Germinal center (tissue), 1 donor: Measurements from ENCODE around the gene KCNC4.

Experiments
- DNase-seq: peaks from one replicate; pipeline ENCODE4 v3.0.0; 2012; ENCODE audit warnings: mixed read lengths, low spot score

KCNC4 gene

GRCh38 chr1:110255392-110255787 is 45.3 kb downstream of the KCNC4 start:
- DNase-seq: no peak

GRCh38 chr1:110258734-110259133 is 48.6 kb downstream of the KCNC4 start:
- no peak for DNase-seq

GRCh38 chr1:110259770-110260169 is 49.7 kb downstream of the KCNC4 start:
- DNase-seq: no peak
